NCI-H524 treated with DMSO at 0.1 percent for 48 hours (cell line): ENCODE results near the gene RBPJL.
A peak's percentile ranks its signal among the peaks of the same experiment; 100 is the strongest.

Experiments
- DNase-seq: peaks from one replicate; lab custom pipeline; 2025; lab: John Stamatoyannopoulos, UW

The RBPJL gene

GRCh38 chr20:45293041-45294002, 13.3 kb upstream of the RBPJL start:
- peak; percentile 57 for DNase-seq

DNA sequence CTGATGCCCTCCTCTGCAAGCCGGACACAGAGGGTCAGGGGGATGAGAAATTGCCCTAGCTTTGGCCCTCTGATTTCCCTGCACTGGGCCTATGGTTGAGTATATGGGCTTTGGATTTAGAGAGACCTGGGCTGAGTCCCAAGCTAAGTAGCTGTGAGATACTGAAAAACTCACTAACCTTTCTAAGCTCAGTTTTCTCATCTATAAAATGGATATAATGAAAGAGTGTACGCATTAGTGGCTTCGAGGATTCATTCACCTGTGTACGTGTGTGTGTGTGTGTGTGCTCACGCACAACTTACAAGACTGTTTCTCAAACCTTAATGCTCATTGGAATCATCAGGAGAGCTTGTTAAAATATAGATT, 12.7 kb upstream of the RBPJL start:
- DNase-seq = no peak

DNA sequence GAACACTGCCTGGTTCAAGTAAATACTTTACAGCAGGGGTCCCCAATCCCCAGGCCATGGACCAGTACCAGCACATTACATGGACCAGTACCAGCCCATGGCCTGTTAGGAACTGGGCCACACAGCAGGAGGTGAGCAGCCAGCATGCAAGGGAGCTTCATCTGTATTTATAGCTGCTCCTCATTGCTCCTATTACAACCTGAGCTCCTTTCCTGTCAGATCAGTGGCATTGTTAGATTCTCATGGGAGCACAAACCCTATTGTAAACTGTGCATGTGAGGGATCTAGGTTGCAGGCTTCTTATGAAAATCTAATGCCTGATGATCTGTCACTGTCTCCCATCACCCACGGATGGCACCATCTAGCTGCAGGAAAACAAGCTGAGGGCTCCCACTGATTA, 12.0 kb upstream of the RBPJL start:
- no peak for DNase-seq

GRCh38 chr20:45297786-45298497, 8.7 kb upstream of the RBPJL start:
- no peak for DNase-seq

- DNase-seq = no peak
Observed at GRCh38 chr20:45299786-45300185, 6.9 kb upstream of the RBPJL start.

DNA sequence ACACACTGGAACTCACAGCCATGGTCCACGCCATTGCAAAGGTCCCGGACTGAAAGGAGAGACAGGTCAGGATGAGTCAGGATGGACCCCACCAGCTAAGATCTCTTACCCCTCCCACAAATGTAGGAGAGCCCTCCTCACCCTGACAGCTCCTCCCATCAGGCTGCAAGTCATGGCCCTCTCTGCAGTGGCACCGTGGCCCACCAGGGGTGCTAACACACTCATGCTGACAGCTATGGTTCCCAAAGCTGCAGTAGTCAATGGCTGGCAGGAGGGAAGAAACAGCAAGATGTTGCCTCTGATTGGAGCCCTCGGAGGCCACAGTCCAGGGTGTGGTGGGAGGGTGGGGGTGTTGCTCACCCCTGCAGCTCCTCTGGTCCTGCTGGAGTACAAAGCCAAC, 5.7 kb upstream of the RBPJL start:
- no peak for DNase-seq

DNA sequence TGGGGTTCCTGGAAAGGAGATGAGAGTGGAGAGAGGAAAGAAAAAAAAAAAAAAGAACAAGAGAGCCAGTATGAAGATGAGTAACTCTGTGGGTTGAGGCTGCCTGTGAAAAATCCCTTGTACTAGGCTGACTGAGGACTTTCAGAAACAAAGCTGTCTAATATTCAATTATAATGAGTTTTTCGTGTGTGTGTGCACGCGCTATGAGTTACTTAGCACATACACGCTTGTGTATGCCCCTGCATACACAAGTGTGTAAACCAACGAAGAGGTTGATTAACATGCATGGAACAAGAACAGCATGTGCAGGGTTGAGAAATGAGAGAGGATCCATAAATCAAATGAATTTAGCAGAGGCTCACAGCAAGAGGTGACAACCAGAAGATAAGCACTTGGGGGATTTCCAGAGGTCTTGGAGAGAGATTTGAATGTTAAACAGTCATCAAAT, 4.8 kb upstream of the RBPJL start:
- DNase-seq = no peak

DNA sequence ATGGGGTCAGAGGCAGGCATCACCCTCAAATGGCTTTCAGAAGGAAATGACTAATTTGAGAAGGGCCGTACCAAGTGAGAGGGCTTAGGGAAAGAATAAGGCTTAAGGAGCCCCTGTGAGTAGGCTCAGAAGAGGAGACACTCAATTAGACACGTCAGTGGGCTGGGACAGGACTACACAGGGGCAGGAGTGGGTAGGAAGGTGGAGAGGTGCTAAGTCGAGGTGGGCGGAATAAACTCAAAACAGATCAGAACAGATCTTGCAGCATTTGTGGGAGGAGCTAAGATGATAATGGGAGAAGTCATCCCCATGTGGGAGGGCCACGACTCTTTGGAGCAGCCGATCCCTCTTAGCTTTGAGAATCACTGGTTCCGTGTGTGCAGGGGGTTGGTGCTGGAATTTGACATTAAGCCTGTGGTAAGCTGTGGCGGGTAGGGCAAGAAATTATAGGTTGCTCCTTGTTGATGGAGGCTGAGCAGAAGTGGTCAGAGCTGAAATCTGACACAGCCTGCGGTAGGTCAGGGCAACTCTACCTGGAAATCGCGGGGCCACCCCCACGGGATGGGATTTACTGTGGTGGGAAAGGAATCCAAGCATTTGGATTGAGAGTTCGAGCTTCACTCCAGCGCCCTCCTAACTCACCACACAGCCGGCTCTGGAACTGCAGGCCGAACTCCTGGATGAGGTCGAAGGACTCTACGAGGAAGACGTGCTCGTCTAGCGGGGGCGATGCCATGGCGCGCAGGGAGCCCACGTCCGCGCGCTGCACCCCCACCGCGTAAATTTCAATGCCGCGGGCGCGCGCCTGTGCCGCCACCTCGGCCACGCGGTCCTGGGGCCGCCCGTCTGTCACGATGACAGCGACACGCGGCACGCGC, 2.8 kb upstream of the RBPJL start:
- no peak for DNase-seq

DNA sequence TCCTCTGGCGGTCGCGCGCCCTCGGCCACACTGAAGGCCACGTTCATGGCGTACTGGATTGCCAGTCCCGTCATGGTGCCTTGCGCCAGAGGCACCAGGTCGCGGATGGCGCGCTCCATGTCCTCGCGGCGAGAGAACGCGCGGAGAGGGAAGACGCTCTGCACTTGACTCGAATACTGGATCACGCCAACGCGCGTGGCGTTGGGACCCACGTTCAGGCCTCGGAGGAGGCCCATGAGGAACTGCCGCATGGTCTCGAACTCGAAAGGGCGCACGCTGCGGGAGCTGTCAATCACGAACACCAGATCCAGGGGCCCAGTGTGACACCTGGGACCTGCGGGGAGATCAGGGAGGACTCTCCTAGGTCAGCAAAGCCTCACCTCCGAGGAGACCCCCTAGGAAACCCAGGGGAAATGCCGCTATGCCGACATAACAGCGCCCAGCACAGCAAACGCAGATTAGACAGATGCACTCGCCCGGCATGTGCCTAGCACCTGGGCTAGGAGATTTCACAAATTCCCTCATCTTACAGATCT, 2.1 kb upstream of the RBPJL start:
- no peak for DNase-seq

GRCh38 chr20:45305262-45305661, 1.4 kb upstream of the RBPJL start:
- no peak for DNase-seq

DNA sequence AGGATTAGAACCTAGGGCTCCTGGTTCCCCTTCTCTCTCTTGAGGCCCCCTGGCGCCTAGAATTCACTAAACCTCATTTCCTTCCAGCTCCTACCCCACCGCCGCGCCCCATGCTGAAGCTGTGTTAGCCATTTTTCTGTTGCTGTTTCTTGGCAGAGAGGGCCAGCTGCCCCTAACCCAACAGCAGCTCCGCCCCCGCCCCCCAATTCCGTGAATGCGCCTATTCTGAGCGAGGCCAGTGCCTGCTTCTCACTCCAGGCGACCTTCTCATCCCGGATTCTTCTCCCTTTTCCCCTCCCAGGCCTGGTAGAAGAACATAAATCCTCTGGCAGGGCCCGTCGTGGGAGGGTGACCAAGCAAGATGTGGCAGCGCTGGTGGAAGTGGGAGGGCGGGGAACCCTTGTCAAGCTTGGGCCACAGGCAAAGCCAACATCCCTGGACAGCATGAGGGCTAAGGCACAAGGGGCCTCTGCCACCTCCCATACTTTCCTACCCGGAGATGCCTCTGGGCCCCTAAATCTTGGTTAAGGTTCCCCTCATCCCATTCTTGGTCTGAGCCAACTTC, 518 bp downstream of the RBPJL start:
- DNase-seq = no peak

DNA sequence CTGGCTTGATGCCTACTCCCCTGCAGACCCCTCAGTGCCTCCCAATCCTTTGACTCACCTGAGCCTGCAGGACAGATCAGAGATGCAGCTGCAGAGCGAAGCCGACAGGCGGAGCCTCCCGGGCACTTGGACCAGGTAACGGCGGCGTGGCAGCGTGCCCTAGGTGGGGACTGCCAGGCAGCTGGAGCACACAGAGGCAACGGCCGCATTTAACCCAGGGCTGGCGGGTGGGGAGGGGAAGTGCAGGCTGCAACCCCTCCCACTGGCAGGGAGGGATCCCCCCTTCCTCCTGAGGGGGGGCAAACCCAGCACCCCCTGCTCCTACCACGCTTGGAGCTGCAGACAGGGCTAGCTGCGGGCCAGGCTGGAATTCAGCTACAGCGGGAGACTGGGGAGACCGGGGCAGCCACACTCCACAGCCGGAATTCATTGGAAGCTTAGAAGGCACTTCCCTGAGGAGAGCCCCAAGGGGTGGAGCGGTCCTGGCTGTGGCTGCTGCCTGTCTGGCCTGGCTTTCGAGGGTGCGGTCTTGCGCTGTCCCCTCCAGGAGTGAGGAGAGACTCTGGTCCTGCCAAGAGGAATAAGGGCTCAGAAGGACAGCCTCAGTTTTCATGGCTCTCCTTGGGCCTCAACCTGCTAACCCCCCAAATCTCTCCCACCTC, 1.6 kb downstream of the RBPJL start, which contains the start of gene MATN4:
MATN4 (minus strand) TSS at position 183 of the 662 bp plus-strand sequence. CDS start 2,717 bp downstream, outside the sequence.
- DNase-seq = no peak

GRCh38 chr20:45309075-45309474, 2.4 kb downstream of the RBPJL start:
- no peak for DNase-seq

GRCh38 chr20:45311589-45312211, 5.1 kb downstream of the RBPJL start:
- no peak for DNase-seq

- no peak for DNase-seq
Observed at GRCh38 chr20:45312241-45312640, 5.6 kb downstream of the RBPJL start.

DNA sequence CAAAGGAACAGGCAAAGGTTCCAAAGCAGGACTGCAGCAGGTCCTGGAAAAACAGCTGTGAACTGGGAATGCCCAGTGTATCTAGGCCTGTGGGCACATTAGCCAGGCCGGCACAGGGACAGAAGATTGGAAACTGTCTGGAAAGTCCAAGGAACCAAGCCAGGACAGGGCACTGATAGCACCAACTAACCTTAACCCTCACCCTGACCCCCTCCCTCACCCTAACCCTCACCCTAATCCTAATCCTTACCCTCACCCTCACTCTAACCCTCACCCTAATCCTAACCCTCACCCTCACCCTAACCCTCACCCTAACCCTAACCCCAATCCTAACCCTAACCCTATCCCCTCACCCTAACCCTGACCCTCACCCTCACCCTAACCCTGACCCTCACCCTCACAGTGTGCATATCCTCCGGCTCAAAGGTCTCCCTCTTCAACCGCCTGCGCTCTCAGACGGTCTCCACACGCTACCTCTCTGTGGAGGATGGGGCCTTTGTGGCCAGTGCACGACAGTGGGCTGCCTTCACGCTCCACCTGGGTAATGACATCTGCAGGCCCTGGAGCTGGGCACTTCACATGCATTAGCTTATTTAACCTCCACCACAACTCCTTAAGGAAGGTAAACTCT, 6.5 kb downstream of the RBPJL start:
- DNase-seq = no peak

DNA sequence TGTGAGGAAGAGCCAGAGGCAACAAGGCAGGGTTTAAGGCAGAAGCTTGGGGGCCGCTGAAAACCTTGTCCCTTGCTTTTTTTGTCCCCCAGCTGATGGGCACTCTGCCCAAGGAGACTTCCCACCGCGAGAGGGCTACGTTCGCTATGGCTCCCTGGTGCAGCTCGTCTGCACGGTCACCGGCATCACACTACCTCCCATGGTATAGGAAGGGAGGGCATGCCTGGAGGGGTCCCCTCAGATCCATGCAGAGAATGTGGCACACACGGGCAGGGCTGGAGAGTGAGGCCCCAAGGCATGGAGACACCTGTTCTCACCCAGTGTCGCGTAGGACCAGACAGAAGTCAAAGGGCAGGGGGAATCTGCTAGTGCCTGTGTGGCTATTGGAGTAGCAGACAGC, 7.3 kb downstream of the RBPJL start:
- no peak for DNase-seq

GRCh38 chr20:45315672-45316071, 9.0 kb downstream of the RBPJL start:
- no peak for DNase-seq

DNA sequence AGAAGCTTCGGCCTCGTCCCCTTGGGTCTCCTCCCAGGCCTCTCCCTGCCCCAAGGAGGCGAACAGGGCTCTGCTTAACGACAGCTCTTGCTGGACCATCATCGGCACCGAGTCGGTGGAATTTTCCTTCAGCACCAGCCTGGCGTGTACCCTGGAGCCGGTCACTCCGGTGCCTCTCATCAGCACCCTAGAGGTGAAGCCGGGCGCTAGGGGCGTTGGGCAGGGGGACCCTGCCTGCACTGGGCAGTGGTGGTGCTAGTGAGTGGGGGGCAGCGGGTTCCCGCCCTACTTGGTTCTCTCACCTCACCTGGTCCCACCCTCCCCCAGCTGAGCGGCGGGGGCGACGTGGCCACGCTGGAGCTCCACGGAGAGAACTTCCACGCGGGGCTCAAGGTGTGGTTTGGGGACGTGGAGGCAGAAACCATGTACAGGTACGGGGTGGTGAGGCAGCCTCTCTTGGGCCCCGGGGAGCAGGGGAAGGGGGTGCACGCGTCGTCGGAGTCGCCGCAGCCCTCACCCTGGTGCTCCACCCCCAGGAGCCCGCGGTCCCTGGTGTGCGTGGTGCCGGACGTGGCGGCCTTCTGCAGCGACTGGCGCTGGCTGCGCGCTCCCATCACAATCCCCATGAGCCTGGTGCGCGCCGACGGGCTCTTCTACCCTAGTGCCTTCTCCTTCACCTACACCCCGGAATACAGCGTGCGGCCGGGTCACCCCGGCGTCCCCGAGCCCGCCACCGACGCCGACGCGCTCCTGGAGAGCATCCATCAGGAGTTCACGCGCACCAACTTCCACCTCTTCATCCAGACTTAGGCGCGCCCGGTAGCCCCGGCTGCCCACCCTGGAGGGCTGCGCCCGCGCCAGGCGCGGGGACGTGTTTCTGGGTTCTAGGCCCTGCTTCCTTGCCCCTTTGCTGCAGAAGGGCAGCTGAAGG, 9.8 kb downstream of the RBPJL start:
- no peak for DNase-seq
